MM.1S (cell line): ENCODE data around the gene GPR155.
"Not testable (repeated sequence)": the region's sequence is repeated elsewhere in the genome, so short reads cannot be mapped to it uniquely, and the experiment has no call there.

ENCODE experiments used
- DNase-seq: peaks from one replicate; pipeline ENCODE4 v3.0.0-alpha.2; 2015
- H2AFZ ChIP-seq: fragments of 300-600 bp; sonication (generic); 2 replicates; pipeline ENCODE4 v1.6.0; 2016; ENCODE audit warnings: antibody characterized with exemption, low read length
- H3F3A ChIP-seq: fragments of 300-600 bp; sonication (generic); 2 replicates; pipeline ENCODE4 v1.6.1; 2016; ENCODE audit warnings: mild to moderate bottlenecking, antibody characterized with exemption, low read length, moderate library complexity, mixed read lengths; ENCODE audit not compliant: insufficient read depth
- H3K27ac ChIP-seq: fragments of 300-600 bp; sonication (generic); 2 replicates; pipeline ENCODE4 v1.5.1; 2016; ENCODE audit warnings: mild to moderate bottlenecking, low read length
- H3K27me3 ChIP-seq: fragments of 300-600 bp; sonication (generic); replicated peaks from 2 replicates; pipeline ENCODE4 v1.6.0; 2016; ENCODE audit warnings: low read length; ENCODE audit not compliant: insufficient read depth
- H3K36me3 ChIP-seq: fragments of 300-600 bp; sonication (generic); replicated peaks from 2 replicates; pipeline ENCODE4 v1.6.1; 2016; ENCODE audit warnings: mild to moderate bottlenecking, low read length, mixed read lengths; ENCODE audit not compliant: insufficient read depth
- H3K4me1 ChIP-seq: fragments of 300-600 bp; sonication (generic); 2 replicates; pipeline ENCODE4 v1.6.1; 2016; ENCODE audit warnings: low read length, mixed read lengths
- H3K4me2 ChIP-seq: fragments of 300-600 bp; sonication (generic); 2 replicates; pipeline ENCODE4 v1.6.0; 2016; ENCODE audit warnings: low read depth, low read length
- H3K4me3 ChIP-seq: fragments of 300-600 bp; sonication (generic); 2 replicates; pipeline ENCODE4 v1.5.1; 2016; ENCODE audit warnings: low read length, mixed read lengths
- H3K79me2 ChIP-seq: fragments of 300-600 bp; sonication (generic); 2 replicates; pipeline ENCODE4 v1.6.1; 2016; ENCODE audit warnings: mixed run types, low read length, mixed read lengths
- H3K9ac ChIP-seq: fragments of 300-600 bp; sonication (generic); 2 replicates; pipeline ENCODE4 v1.6.1; 2016; ENCODE audit warnings: low read length, mixed read lengths
- H3K9me2 ChIP-seq: fragments of 300-600 bp; sonication (generic); replicated peaks from 2 replicates; pipeline ENCODE4 v1.6.1; 2016; ENCODE audit warnings: mild to moderate bottlenecking, low read length, mixed read lengths; ENCODE audit not compliant: insufficient read depth
- H3K9me3 ChIP-seq: fragments of 300-600 bp; sonication (generic); replicated peaks from 2 replicates; pipeline ENCODE4 v1.6.1; 2016; ENCODE audit warnings: mild to moderate bottlenecking, low read length, mixed read lengths; ENCODE audit not compliant: insufficient read depth
- H4K20me1 ChIP-seq: fragments of 300-600 bp; sonication (generic); 2 replicates; pipeline ENCODE4 v1.6.1; 2016; ENCODE audit warnings: mild to moderate bottlenecking, low read length, moderate library complexity, mixed read lengths; ENCODE audit not compliant: insufficient read depth
- EZH2 ChIP-seq: fragments of 300-600 bp; sonication (generic); optimal IDR thresholded peaks from 2 replicates; pipeline ENCODE3; 2017; ENCODE audit warnings: low read depth, mild to moderate bottlenecking, antibody characterized with exemption, low read length, mixed read lengths
- EZH2phosphoT487 ChIP-seq: fragments of 300-600 bp; sonication (generic); IDR thresholded peaks from 2 replicates; pipeline ENCODE4 v1.6.1; 2018; ENCODE audit warnings: antibody characterized with exemption, low read length
- TF ChIP-seq, protein P1 (sequence below): fragments of 300-600 bp; sonication (generic); IDR thresholded peaks from 2 replicates; pipeline ENCODE4 v1.5.1; 2016; ENCODE audit warnings: antibody characterized with exemption, low read length, mixed read lengths

The GPR155 gene

GRCh38 chr2:174491947-174492346, 5.1 kb upstream of the GPR155 start:
- no peaks in the 10 kb centered on the region for H3K36me3 ChIP-seq

GRCh38 chr2:174490051-174490450, 3.2 kb upstream of the GPR155 start:
- DNase-seq = no peak
- Histone ChIP-seq H3F3A (peaks cover 47% of the 10 kb centered on the region), H3K9ac (no peak overlapping the region), H3K9me2 (no peaks in the 10 kb centered on the region), H3K9me3 (no peaks in the 10 kb centered on the region), H3K4me2 (peak overlapping the region; percentile 64), H2AFZ (0 out of 2 replicates have a peak overlapping the region, but pooled peaks have one; percentile 35), H3K4me1 (peaks cover 19% of the 10 kb centered on the region), H3K36me3 (no peaks in the 10 kb centered on the region), H3K79me2 (no peaks in the 10 kb centered on the region), H4K20me1 (no peaks in the 10 kb centered on the region), H3K27me3 (no peaks in the 10 kb centered on the region), H3K4me3 (peak overlapping the region; percentile 39), H3K27ac (peak overlapping the region; percentile 42; the same call in 1 of the 2 replicates)
- TF ChIP-seq EZH2 (no peak), EZH2phosphoT487 (no peak)
- TF ChIP-seq, protein P1, sequence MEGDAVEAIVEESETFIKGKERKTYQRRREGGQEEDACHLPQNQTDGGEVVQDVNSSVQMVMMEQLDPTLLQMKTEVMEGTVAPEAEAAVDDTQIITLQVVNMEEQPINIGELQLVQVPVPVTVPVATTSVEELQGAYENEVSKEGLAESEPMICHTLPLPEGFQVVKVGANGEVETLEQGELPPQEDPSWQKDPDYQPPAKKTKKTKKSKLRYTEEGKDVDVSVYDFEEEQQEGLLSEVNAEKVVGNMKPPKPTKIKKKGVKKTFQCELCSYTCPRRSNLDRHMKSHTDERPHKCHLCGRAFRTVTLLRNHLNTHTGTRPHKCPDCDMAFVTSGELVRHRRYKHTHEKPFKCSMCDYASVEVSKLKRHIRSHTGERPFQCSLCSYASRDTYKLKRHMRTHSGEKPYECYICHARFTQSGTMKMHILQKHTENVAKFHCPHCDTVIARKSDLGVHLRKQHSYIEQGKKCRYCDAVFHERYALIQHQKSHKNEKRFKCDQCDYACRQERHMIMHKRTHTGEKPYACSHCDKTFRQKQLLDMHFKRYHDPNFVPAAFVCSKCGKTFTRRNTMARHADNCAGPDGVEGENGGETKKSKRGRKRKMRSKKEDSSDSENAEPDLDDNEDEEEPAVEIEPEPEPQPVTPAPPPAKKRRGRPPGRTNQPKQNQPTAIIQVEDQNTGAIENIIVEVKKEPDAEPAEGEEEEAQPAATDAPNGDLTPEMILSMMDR = no peak

More at GRCh38 chr2:174491947-174492346, 5.1 kb upstream of the GPR155 start:
- no peaks in the 10 kb centered on the region for H3K9me3 ChIP-seq
- DNase-seq = no peak
- H3K4me2 ChIP-seq = no peak overlapping the region
- H3K27me3 ChIP-seq = no peaks in the 10 kb centered on the region
- H2AFZ ChIP-seq = no peak overlapping the region
- peaks cover 19% of the 10 kb centered on the region for H3K4me1 ChIP-seq
- no peak overlapping the region for H3K9ac ChIP-seq
- TF ChIP-seq, protein P1 = no peak
- no peak for TF ChIP-seq EZH2
- no peak for TF ChIP-seq EZH2phosphoT487
- peaks cover 47% of the 10 kb centered on the region for H3F3A ChIP-seq
- no peaks in the 10 kb centered on the region for H3K79me2 ChIP-seq
- H3K27ac ChIP-seq = no peak overlapping the region
- no peaks in the 10 kb centered on the region for H3K9me2 ChIP-seq
- H3K4me3 ChIP-seq = no peak overlapping the region
- H4K20me1 ChIP-seq = no peaks in the 10 kb centered on the region

GRCh38 chr2:174489520-174489919, 2.7 kb upstream of the GPR155 start:
- not testable (repeated sequence) for H3K9me2 ChIP-seq, H3K79me2 ChIP-seq, H3K36me3 ChIP-seq, H4K20me1 ChIP-seq, H3K9ac ChIP-seq, H3K27me3 ChIP-seq, H3K9me3 ChIP-seq
- peaks cover 47% of the 10 kb centered on the region for H3F3A ChIP-seq
- H3K4me3 ChIP-seq = peak overlapping the region; percentile 39
- peak overlapping the region; percentile 64 for H3K4me2 ChIP-seq
- peaks cover 17% of the 10 kb centered on the region for H3K4me1 ChIP-seq
- H2AFZ ChIP-seq = 0 out of 2 replicates have a peak overlapping the region, but pooled peaks have one; percentile 35
- peak overlapping the region; percentile 42; the same call in 1 of the 2 replicates for H3K27ac ChIP-seq
- DNase-seq = peak; percentile 75

GRCh38 chr2:174487820-174488162, 962 bp upstream of the GPR155 start:
- peak overlapping the region; percentile 56; the same call in 1 of the 2 replicates for H3K4me2 ChIP-seq
- H3K36me3 ChIP-seq = no peaks in the 10 kb centered on the region
- no peaks in the 10 kb centered on the region for H3K9me2 ChIP-seq
- no peaks in the 10 kb centered on the region for H4K20me1 ChIP-seq
- no peak overlapping the region for H3K27ac ChIP-seq
- H3K9me3 ChIP-seq = no peaks in the 10 kb centered on the region
- no peak overlapping the region for H2AFZ ChIP-seq
- no peak for DNase-seq
- no peaks in the 10 kb centered on the region for H3K27me3 ChIP-seq
- H3K4me1 ChIP-seq = peaks cover 14% of the 10 kb centered on the region
- peaks cover 30% of the 10 kb centered on the region for H3F3A ChIP-seq
- H3K79me2 ChIP-seq = no peaks in the 10 kb centered on the region
- peak overlapping the region; percentile 63; the same call in 1 of the 2 replicates for H3K4me3 ChIP-seq
- H3K9ac ChIP-seq = no peak overlapping the region
- TF ChIP-seq EZH2phosphoT487 (no peak), EZH2 (no peak)
- TF ChIP-seq, protein P1 = no peak
